Activated gamma-delta T cell treated with Interleukin-2 at 50 U/mL for 16 hours (primary cell): ENCODE data around the gene SRSF11.

Source experiments
- DNase-seq: peaks from one replicate; pipeline ENCODE4 v3.0.0-alpha.2; 2020

SRSF11 gene

GRCh38 chr1:70224954-70225353 lies 3.8 kb downstream of the SRSF11 start:
- no peak for DNase-seq

GRCh38 chr1:70227439-70227838 lies 6.3 kb downstream of the SRSF11 start:
- no peak for DNase-seq

- no peak for DNase-seq
Measured at GRCh38 chr1:70228670-70229069, 7.5 kb downstream of the SRSF11 start.

DNA sequence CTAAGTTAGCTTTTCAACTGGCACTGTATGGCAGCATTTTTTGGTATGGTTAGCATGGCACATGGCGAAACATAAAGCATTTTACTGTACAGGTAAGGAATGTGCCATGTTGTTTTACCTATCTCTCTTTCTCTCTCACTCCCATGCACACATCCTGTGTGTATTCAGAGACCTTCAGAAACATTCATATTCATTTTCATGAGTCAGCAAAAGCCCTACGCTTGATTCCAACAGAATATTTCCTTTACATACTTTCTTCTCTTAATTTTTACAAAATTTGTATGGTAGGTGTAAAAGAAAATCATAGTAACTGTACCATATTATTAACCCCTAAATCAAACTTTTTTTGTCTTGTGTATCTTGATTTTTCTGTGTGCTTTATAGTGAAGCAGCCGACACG lies 10.3 kb downstream of the SRSF11 start:
- DNase-seq, result no peak

- DNase-seq, result no peak
Measured at GRCh38 chr1:70234733-70235132, 13.6 kb downstream of the SRSF11 start.

- no peak for DNase-seq
Measured at GRCh38 chr1:70239940-70240339, 18.8 kb downstream of the SRSF11 start.

DNA sequence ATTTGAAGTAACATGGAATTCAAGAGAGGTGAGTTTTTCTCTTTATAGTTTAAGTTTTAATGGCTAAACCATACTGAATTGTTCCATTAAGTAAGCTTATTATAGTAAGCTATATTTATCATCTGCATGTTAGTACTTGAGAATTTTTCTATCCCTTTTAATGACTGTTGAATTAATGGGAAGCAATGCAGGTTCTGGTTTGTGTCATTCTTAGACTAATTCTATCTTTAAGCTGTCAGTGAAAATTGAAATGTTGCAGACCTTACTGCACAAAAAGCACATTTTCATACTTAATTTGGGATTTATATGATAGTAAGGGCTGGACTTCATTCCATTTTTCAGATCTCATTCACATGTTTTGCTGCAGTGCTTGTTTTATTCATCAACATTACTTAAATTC lies 25.9 kb downstream of the SRSF11 start:
- no peak for DNase-seq

DNA sequence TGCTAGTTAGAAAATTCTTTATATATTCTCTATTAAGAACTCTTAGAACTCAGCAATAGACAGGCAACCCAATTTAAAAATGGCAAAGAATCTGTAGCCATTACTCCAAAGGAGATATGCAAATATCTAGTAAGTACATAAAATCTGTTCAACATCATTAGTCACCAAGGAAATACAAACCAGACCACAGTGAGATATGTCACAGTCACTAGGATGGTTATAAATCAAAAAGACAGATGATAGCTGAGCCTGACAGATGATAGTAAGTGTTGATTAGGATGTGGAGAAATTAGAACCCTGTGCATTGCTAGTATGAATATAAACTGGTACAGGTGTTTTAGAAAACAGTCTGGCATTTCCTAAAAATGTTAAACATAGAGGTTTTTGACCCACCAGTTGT lies 26.6 kb downstream of the SRSF11 start:
- DNase-seq, result no peak

DNA sequence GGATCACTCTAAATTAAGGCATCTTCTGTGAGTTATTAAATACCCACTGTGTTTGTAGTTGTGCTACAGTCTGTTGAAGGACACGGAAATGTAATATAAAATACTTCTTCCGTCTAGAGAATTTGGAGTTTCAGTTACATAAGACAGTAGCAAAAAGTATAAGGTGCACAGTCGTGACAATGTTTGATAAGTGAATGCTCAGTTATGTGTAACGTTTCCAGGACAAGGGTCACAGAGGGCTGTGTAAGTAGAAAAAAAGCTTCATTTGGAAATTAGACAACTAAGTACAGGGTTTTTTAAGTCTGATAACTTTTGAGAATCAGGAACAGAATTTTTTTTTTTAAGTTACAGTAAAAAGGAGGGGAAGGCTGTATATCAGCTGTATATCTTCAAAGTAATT lies 27.5 kb downstream of the SRSF11 start:
- no peak for DNase-seq

- no peak for DNase-seq
Measured at GRCh38 chr1:70256664-70257063, 35.5 kb downstream of the SRSF11 start.

DNA sequence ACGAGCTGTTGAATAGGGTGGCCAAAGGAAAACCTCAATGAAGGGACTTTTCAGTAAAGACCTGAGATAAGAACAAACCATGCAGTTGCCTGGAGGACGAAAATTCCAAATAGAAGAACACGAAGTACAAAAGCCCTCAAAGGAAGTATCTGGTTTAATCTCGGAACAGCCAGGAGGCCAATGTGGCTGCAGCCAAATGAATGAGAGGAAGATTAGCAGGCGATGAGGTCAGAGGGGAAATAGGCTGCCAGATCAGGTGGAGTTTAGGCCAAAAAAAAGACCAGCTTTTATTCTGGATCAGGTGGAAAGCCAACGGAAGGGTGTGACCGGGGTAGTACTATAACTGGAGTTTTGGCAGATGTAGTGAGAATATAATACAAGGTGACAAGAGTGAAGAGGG lies 43.7 kb downstream of the SRSF11 start:
- DNase-seq, result no peak

DNA sequence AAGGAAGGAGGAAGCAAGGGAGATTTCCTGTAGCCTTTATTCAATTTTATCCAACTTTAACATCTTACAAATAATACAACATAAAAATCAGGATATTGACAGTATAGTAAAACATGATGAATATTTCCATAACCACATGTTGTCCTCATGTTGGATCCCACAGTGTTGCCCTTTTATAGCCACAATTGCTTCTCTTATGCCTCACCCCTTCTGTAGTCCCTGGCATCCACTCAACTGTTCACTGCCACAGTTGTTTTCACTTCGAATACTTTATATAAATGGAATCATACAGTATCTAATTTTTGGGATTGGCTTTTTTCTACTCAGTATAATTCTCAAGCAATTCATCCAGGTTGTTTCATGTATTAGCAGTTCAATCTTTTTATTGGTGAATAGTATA lies 44.8 kb downstream of the SRSF11 start:
- DNase-seq, result no peak

- DNase-seq, result no peak
Measured at GRCh38 chr1:70277875-70278274, 56.7 kb downstream of the SRSF11 start.

- DNase-seq, result no peak
Measured at GRCh38 chr1:70278710-70279109, 57.5 kb downstream of the SRSF11 start.

GRCh38 chr1:70284366-70284765 lies 63.2 kb downstream of the SRSF11 start:
- no peak for DNase-seq

- DNase-seq, result no peak
Measured at GRCh38 chr1:70286453-70286852, 65.3 kb downstream of the SRSF11 start.

- no peak for DNase-seq
Measured at GRCh38 chr1:70288166-70288565, 67.0 kb downstream of the SRSF11 start.

DNA sequence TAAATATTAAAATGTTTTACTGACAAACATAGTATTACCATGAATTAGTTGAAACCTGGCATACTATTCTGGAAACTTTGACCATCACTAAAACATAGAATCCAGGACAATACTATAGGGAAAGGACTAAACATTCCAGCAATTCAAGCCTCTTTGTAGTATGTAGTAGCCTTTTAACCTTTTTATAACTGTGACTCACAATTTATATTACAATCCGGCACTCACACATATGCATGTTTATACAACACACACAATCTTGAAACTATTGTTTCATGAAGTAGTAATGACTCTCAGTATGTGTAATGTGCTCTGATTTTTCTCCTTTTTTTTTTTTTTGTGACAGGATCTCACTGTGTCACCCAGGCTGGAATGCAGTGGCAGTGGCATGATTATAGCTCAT lies 69.0 kb downstream of the SRSF11 start:
- DNase-seq, result no peak

- DNase-seq, result no peak
Measured at GRCh38 chr1:70293186-70293843, 72.1 kb downstream of the SRSF11 start.

GRCh38 chr1:70295749-70296148 lies 74.6 kb downstream of the SRSF11 start:
- DNase-seq, result no peak

DNA sequence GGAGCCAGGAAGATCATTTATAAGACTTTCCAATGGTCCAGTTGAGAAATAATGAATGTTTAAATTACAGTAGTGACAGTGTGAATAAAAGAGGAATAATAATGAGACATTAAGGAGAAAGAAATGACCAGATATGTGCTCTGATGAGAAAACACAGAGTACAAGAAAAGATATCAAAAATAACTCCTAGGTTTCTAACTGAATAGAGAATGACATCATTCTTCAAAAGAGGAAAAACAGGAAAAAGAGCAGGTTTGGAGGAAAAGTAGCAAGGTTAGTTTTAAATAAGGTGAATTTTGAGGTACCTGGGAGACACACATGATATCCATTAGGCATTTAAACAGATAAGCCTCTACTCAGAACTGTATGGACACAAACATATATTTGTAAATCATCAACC lies 78.3 kb downstream of the SRSF11 start:
- no peak for DNase-seq
